Erythroblast (primary cell): ENCODE results near the gene FXYD3.

ENCODE experiments used
- GATA1 ChIP-seq: IDR thresholded peaks from 2 replicates; pipeline ENCODE4 v1.6.1; 2011; ENCODE audit warnings: low read depth, mild to moderate bottlenecking, control low read depth, low read length, moderate library complexity
- POLR2A ChIP-seq: IDR thresholded peaks from 2 replicates; pipeline ENCODE4 v1.6.1; 2011; ENCODE audit warnings: mild to moderate bottlenecking, low read length

DNA sequence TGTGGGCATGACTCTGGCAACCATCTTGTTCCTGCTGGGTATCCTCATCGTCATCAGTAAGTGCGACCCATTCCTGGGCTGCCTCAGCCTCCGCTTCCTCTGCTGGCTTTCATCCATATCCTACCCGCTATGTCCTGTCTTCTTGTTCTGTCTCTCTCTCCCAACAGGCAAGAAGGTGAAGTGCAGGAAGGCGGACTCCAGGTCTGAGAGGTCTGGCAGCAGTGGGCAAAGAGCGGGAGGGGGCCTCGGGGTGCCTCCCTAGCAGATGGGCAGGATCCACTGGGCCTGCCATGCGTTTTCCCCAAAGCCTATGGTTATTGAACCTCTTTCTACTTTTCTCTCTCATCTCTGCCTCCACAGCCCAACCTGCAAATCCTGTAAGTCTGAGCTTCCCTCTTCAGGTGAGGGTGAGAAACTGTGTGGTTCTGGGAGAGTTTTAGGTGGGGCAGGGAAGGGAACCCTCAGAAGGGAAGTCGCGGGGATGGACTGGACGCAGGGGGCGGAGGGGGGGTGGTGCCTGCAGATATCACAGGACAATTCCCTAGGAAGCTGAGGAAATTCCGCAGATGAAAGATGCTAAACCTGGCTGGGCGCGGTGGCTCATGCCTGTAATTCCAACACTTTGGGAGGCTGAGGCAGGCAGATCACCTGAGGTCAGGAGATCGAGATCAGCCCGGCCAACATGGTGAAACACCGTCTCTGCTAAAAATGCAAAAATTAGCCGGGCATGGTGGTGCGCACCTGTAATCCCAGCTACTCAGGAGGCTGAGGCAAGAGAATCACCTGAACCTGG, 35.8 kb downstream of the FXYD3 start:
- no peak for TF ChIP-seq POLR2A
- no peak for TF ChIP-seq GATA1
